ENCODE results near the gene COL25A1.

The COL25A1 gene

GRCh38 chr4:109291707-109292238 lies 10.7 kb downstream of the COL25A1 start:
- DNase-seq = no peak

GRCh38 chr4:109290918-109291317 lies 11.5 kb downstream of the COL25A1 start:
- DNase-seq = no peak

GRCh38 chr4:109278594-109279031 lies 23.8 kb downstream of the COL25A1 start:
- DNase-seq = peak in 1 of 5 experiments; percentile 61

GRCh38 chr4:109276482-109277095 lies 25.9 kb downstream of the COL25A1 start:
- DNase-seq = peak in 1 of 5 experiments; percentile 52

- DNase-seq = no peak
Measured at GRCh38 chr4:109275066-109275745, 27.3 kb downstream of the COL25A1 start.

- no peak for DNase-seq
Measured at GRCh38 chr4:109266891-109267290, 35.6 kb downstream of the COL25A1 start.

- no peak for DNase-seq
Measured at GRCh38 chr4:109266236-109266635, 36.2 kb downstream of the COL25A1 start.

GRCh38 chr4:109263721-109264120 lies 38.7 kb downstream of the COL25A1 start:
- no peak for DNase-seq

- no peak for DNase-seq
Measured at GRCh38 chr4:109256818-109257217, 45.6 kb downstream of the COL25A1 start.

- DNase-seq = no peak
Measured at GRCh38 chr4:109254845-109255244, 47.6 kb downstream of the COL25A1 start.

GRCh38 chr4:109251396-109251795 lies 51.1 kb downstream of the COL25A1 start:
- no peak for DNase-seq

- no peak for DNase-seq
Measured at GRCh38 chr4:109248322-109248900, 54.0 kb downstream of the COL25A1 start.

- no peak for DNase-seq
Measured at GRCh38 chr4:109243871-109244270, 58.6 kb downstream of the COL25A1 start.

GRCh38 chr4:109238746-109239145 lies 63.7 kb downstream of the COL25A1 start:
- DNase-seq = no peak

- no peak for DNase-seq
Measured at GRCh38 chr4:109235683-109236082, 66.8 kb downstream of the COL25A1 start.

GRCh38 chr4:109234596-109234995 lies 67.9 kb downstream of the COL25A1 start:
- no peak for DNase-seq

GRCh38 chr4:109233570-109233969 lies 68.9 kb downstream of the COL25A1 start:
- no peak for DNase-seq

GRCh38 chr4:109232681-109233080 lies 69.8 kb downstream of the COL25A1 start:
- DNase-seq = no peak

GRCh38 chr4:109231331-109231730 lies 71.1 kb downstream of the COL25A1 start:
- no peak for DNase-seq

GRCh38 chr4:109229028-109229427 lies 73.4 kb downstream of the COL25A1 start:
- no peak for DNase-seq

GRCh38 chr4:109218288-109218687 lies 84.2 kb downstream of the COL25A1 start:
- no peak for DNase-seq

GRCh38 chr4:109216085-109216696 lies 86.3 kb downstream of the COL25A1 start:
- DNase-seq = no peak

GRCh38 chr4:109215506-109215905 lies 87.0 kb downstream of the COL25A1 start:
- no peak for DNase-seq

Measured in T-helper 2 cell (primary cell).